Parathyroid adenoma (tissue), 2 donors: ENCODE measurements around the gene TTC6.

ENCODE experiments used
- H2AFZ ChIP-seq: fragments of 300-600 bp; sonication (generic); one replicate; pipeline ENCODE4 v1.7.0; 2017; ENCODE audit warnings: antibody characterized with exemption, mild to moderate bottlenecking
- H3K27ac ChIP-seq: fragments of 300-600 bp; sonication (generic); one replicate; pipeline ENCODE4 v1.7.0; 2017
- H3K27me3 ChIP-seq: fragments of 300-600 bp; sonication (generic); one replicate; pipeline ENCODE4 v1.7.0; 2017; ENCODE audit warnings: low read length; ENCODE audit not compliant: control insufficient read depth, insufficient read depth
- H3K36me3 ChIP-seq: fragments of 300-600 bp; sonication (generic); one replicate; pipeline ENCODE4 v1.7.0; 2017; ENCODE audit warnings: low read length; ENCODE audit not compliant: control insufficient read depth, insufficient read depth
- H3K4me1 ChIP-seq: fragments of 300-600 bp; sonication (generic); one replicate; pipeline ENCODE4 v1.7.0; 2017; ENCODE audit warnings: control low read depth
- H3K4me2 ChIP-seq: fragments of 300-600 bp; sonication (generic); one replicate; pipeline ENCODE4 v1.7.0; 2017; ENCODE audit warnings: low read length
- H3K4me3 ChIP-seq: fragments of 300-600 bp; sonication (generic); one replicate; pipeline ENCODE4 v1.7.0; 2017; ENCODE audit warnings: low read depth, low read length
- H3K79me2 ChIP-seq: fragments of 300-600 bp; sonication (generic); one replicate; pipeline ENCODE4 v1.7.0; 2017; ENCODE audit warnings: control low read depth
- H3K9ac ChIP-seq: fragments of 300-600 bp; sonication (generic); one replicate; pipeline ENCODE4 v1.7.0; 2017; ENCODE audit warnings: mild to moderate bottlenecking
- H3K9me3 ChIP-seq: fragments of 300-600 bp; sonication (generic); one replicate; pipeline ENCODE4 v1.7.0; 2017; ENCODE audit warnings: low read length; ENCODE audit not compliant: control insufficient read depth
- TF ChIP-seq, protein P1 (sequence below): fragments of 300-600 bp; sonication (generic); IDR thresholded peaks from one replicate; pipeline ENCODE4 v1.7.0; 2017; ENCODE audit warnings: antibody characterized with exemption, mild to moderate bottlenecking
- donor health status: primary hyperparathyroidism.

Gene TTC6

GRCh38 chr14:37606678-37607077, 11.2 kb downstream of the TTC6 start:
- H3K9ac ChIP-seq = no peak overlapping the region
- no peak overlapping the region for H3K4me3 ChIP-seq
- no peaks in the 10 kb centered on the region for H3K9me3 ChIP-seq
- TF ChIP-seq, protein P1, sequence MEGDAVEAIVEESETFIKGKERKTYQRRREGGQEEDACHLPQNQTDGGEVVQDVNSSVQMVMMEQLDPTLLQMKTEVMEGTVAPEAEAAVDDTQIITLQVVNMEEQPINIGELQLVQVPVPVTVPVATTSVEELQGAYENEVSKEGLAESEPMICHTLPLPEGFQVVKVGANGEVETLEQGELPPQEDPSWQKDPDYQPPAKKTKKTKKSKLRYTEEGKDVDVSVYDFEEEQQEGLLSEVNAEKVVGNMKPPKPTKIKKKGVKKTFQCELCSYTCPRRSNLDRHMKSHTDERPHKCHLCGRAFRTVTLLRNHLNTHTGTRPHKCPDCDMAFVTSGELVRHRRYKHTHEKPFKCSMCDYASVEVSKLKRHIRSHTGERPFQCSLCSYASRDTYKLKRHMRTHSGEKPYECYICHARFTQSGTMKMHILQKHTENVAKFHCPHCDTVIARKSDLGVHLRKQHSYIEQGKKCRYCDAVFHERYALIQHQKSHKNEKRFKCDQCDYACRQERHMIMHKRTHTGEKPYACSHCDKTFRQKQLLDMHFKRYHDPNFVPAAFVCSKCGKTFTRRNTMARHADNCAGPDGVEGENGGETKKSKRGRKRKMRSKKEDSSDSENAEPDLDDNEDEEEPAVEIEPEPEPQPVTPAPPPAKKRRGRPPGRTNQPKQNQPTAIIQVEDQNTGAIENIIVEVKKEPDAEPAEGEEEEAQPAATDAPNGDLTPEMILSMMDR = no peak
- peaks cover 9% of the 10 kb centered on the region for H3K27me3 ChIP-seq
- no peak overlapping the region for H3K4me2 ChIP-seq
- H3K27ac ChIP-seq = no peak overlapping the region
- no peaks in the 10 kb centered on the region for H3K36me3 ChIP-seq
- H3K79me2 ChIP-seq = no peaks in the 10 kb centered on the region
- no peak overlapping the region for H2AFZ ChIP-seq
- no peaks in the 10 kb centered on the region for H3K4me1 ChIP-seq

DNA sequence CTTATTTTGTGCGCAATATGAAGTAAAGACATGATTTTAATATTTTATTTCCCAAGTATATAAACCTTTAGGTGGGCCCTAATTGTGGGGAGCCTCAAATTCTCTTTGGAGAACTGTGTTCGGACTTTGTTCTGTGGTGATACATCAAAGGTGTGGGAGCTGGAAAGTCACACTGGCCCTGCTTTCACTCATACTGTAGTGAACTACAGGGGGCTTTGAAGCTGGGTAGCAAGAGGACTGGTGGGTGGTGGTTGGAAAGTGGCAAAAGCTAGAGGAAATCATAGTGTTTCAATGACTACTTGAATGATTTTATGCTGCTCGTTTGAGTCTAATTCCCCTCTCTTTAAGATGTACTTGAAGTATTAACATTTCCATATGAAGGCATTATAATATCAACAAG, 13.2 kb downstream of the TTC6 start:
- H3K4me2 ChIP-seq = no peak overlapping the region
- H3K9ac ChIP-seq = no peak overlapping the region
- H3K4me1 ChIP-seq = no peaks in the 10 kb centered on the region
- no peak overlapping the region for H2AFZ ChIP-seq
- H3K36me3 ChIP-seq = no peaks in the 10 kb centered on the region
- H3K27ac ChIP-seq = no peak overlapping the region
- no peak overlapping the region for H3K4me3 ChIP-seq
- H3K79me2 ChIP-seq = no peaks in the 10 kb centered on the region
- H3K9me3 ChIP-seq = no peaks in the 10 kb centered on the region
- TF ChIP-seq, protein P1 = no peak
- peaks cover 3% of the 10 kb centered on the region for H3K27me3 ChIP-seq

- Histone ChIP-seq H2AFZ (no peak overlapping the region), H3K4me1 (no peaks in the 10 kb centered on the region), H3K9ac (no peak overlapping the region), H3K27me3 (peaks cover 3% of the 10 kb centered on the region), H3K9me3 (no peaks in the 10 kb centered on the region), H3K79me2 (no peaks in the 10 kb centered on the region), H3K27ac (no peak overlapping the region), H3K4me2 (no peak overlapping the region), H3K4me3 (no peak overlapping the region), H3K36me3 (no peaks in the 10 kb centered on the region)
- TF ChIP-seq, protein P1 = no peak
Measured at GRCh38 chr14:37610945-37611523, 15.6 kb downstream of the TTC6 start.

GRCh38 chr14:37615582-37616289, 20.3 kb downstream of the TTC6 start:
- no peak overlapping the region for H3K27ac ChIP-seq
- no peaks in the 10 kb centered on the region for H3K36me3 ChIP-seq
- H3K9ac ChIP-seq = no peak overlapping the region
- H3K4me3 ChIP-seq = no peak overlapping the region
- peaks cover 3% of the 10 kb centered on the region for H3K27me3 ChIP-seq
- TF ChIP-seq, protein P1 = no peak
- no peaks in the 10 kb centered on the region for H3K79me2 ChIP-seq
- no peak overlapping the region for H3K4me2 ChIP-seq
- H2AFZ ChIP-seq = no peak overlapping the region
- H3K9me3 ChIP-seq = no peaks in the 10 kb centered on the region
- no peaks in the 10 kb centered on the region for H3K4me1 ChIP-seq

GRCh38 chr14:37616853-37617252, 21.4 kb downstream of the TTC6 start:
- no peaks in the 10 kb centered on the region for H3K27me3 ChIP-seq
- H3K9me3 ChIP-seq = no peaks in the 10 kb centered on the region
- H3K27ac ChIP-seq = no peak overlapping the region
- no peak overlapping the region for H3K9ac ChIP-seq
- H3K79me2 ChIP-seq = no peaks in the 10 kb centered on the region
- H3K36me3 ChIP-seq = no peaks in the 10 kb centered on the region
- H3K4me3 ChIP-seq = no peak overlapping the region
- H2AFZ ChIP-seq = no peak overlapping the region
- H3K4me2 ChIP-seq = no peak overlapping the region
- TF ChIP-seq, protein P1 = no peak
- H3K4me1 ChIP-seq = no peaks in the 10 kb centered on the region
